NCI-H1105 (cell line): ENCODE measurements around the gene HOXB5.

Source experiments
- DNase-seq: peaks from one replicate; lab custom pipeline; 2025; lab: John Stamatoyannopoulos, UW

HOXB5 gene

DNA sequence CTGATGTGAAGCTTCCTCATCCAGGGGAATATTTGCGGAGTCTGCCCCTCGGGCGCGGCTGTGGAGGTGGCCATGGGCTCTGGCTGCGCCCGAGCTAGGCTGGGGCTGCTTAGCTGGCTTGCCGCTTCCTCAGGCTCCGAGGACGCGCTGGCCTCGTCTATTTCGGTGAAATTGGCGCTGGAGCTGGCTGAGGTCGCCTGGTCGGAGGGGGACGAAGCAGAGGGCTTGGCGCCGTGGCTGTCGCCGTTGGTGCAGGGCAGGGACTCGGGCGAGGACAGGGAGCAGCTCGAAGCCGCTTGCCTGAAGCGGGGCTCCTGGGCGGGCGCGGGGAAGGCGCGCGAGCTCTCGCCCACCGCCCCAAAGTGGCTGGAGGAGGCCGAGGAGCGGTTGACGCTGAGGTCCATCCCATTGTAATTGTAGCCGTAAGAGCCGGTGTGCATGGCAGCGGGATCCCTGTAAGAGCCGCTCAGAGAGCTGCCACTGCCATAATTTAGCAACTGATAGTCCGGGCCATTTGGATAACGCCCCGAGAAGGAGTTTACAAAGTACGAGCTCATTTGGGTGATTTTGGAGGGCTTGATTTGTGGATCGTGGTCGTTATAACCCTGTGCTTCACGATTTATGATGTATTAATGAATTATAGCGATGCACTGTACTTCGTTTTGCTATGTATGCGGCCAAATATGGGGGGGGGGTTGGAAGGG is at the start of gene HOXB5:
HOXB5 (minus strand) TSS at position 654 of the 704 bp plus-strand sequence; CDS start at position 557, 97 bp downstream.
- DNase-seq: peak; percentile 25

DNA sequence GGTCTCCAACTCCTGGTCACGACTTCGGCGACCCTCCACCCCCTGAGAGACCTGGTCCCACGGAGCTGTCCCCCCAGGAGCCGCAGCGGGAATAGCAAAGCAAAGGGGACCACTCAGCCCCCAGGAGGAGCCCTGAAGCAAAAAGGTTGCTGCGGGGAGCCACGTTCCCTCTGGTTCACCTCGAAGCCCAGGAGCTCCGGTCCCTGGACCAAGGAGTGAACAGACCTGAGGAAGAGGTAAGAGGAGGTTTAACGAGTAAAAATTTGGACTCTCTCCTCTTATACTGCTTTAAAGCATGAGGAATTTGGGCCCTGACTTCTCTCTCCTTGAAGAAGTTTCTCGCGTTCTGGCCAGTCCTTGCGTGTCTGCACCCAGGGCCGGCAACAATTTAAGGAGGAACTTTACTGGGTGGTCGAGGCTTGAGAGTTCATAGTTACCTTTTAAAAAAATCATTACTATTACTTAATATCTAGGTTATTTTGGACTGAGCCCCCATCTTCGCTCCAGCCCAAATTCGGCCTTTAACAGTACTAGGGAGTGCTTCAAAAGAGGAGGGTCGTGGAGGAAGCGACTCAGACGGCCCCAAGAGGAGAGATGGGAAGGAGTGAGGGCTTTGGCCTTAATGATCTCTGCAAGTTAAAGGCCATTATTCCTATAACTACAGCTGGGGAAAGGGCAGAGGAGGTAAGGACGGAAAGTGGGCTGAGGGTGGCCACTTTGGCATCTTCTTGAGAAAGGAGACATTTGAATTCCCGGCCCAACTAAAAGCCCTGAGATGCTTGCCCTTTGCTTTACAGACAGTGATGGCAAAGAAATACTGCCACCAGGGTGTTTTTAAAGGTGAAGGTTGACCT is 49.5 kb upstream of the HOXB5 start:
- DNase-seq: no peak

DNA sequence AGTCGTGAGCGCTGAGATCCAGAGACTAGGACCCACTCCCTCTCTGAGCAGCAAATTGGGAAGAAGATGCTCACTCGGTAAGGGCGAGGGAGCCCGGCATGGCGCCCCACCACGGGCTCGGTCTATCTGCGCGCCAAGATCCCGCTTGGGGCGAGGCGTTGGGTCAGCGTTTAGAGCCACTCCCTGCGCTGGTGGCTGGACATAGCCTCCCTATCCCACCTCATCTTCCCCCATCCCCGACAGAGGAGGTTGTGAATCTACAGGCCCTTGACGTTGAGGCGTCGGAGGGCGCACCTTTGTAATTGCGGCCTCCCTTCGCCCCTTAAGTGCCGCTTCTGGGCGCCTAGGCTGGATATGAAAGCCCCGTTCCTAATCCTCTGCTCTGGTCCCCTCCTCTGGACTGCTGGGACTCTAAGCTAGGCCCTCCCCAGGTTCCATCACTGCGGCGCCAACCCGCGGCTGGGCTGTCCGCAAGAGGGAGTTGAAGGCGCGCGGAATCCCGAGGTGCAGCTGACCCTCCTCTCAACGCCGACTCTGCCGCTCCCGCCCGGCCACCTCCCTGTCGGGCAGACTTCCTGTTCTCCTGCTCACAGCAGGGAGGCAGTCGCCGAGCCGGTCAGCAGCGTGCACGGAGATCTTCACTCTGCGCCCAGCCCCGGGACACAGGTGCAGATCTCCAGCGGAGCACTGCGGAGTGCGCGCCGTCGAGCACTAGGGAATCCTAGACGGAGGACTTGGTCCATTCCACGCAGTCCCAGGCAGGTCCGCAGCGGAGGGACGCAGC is 48.7 kb upstream of the HOXB5 start:
- no peak for DNase-seq

DNA sequence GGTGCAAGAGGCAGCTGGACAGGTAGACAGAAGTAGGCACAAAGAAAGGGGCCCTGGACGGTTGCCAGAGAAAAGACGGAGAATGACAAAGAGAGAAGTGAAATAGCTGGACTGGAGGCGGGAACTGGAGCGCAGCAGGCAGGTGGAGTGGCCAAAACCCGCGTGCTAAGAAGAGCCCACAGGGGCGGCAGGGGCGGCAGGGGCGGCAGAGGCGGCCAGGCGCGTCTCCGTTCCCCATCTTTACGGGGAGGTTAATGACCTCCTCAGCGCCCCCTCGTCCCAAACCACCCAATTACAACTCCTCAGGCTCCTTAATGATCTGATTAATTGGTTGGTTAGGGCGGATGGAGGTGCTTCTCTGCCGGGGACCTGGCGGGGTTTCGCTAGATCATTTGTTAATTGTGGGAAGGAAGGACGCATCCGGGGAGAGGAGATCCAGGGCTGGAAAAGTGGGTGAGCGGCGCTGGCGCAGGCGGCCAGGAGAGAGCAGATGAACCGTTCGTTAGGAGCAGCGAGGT is 48.0 kb upstream of the HOXB5 start:
- DNase-seq: no peak

DNA sequence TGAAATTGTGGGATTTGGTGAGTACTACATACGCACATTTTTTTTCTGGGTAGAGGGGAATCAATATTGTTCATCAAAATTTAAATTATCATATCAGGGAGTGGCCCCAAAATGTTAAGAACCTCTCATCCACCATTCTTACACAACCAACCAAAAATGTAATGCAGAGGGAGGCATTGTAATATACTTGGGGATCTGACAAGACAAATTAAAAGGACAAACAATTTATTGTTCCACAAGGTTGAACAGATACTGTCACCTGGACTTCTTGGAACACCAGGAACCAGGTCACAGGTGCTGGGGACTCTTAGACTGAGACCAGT is 47.2 kb upstream of the HOXB5 start:
- no peak for DNase-seq

DNA sequence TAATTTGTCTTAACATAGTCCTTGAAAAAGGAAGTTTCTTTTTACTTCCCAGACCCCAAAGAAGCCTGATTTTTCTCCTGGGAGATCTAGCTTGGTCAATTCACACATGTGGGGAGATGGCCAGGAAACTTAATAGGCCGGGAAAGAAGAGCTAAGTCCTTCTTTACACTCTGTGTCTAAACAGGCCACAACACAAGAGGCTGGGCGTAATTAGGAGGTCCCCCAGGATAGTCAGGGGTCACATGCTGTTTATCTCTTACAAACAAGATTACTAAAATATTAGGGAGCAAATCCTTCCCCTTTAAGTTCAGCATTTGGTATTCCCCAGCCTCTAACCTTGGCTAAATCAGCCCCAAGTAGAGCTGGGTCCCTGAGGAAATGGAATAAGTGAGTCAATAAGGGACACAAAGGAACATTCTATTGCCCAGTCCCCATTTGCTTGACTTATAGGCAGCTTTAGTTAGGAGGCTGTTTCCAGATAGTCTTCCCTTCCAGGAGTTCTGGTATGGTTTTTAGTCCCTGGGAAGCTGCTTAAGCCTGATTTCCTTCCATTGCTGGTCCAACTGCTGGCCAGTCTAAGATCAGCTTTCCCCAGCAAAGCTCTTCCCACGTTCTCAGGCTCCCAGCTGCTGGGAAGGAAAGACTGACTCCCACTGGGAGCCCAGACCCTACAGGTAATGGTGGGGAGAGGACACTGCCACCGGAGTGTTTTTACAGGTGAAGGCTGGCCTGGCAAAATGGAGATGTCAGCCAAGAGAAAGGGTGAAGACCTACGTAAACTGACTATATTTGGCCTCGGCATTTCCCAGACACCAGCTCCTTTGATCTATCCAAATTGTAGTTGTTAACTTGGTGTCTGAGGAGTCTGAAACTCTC is 46.6 kb upstream of the HOXB5 start:
- DNase-seq: no peak

DNA sequence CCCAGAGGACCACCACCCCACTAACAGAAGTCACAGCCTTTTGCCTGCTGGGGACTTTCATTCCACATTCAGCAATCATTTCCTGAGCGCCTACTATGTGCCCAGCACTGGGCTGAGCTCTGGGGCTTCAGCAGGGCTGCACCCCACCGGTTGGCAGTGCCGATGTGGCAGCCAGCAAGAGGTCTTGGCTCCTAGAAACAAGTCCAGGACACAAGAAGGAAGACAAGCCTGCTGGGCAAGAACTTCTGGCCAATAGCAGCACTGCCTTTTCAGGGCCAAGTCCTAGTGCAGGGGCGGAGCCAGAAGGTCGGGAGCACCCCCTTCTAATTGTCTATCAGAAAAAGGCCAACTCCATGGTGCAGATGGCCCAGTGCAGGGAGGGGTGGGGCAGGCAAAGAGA is 45.6 kb upstream of the HOXB5 start:
- DNase-seq: no peak

DNA sequence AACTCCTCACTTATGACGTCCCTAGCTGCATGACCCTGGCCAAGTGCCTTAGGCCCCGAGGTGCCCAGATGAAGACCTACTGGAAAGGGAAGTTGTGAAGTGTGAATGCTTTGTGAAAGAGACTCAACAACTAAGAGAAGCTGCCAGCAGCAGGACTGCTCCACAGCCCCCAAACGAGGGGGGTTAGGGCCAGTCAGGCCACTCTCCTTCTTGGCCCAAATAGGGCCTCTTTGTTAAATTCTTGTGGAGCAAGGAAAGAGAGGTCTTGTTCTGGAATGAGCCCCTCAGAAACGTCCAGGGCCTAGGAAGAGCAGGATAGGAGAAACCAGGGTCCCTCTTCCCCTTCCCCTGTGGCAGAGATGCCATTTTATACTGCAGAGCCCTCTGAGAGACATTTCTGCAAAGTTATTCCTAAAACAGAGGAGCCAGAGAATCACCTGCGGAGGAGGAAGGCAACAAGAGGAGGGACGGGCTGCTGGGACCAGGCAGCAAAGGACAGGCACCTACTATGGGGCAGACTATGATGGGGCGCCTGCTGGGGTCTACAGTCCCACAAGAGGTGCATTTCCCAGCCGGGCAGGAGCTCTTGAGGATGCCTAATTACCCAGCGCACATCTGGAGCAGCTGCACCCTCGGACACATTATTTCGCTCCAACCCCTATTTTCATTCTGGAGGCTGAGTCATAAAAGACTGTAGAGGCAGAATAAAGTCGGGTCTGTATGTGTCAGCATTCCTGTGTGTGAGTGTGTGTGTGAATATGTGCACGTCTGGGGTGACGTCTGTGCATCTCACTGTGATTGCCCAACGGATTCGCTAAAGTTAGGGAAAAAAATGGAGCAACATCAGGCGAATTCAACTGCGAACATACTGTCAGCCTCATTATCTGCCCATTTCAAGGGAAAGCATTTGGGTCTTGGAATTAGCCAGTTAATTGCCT is 44.0 kb upstream of the HOXB5 start:
- no peak for DNase-seq

DNA sequence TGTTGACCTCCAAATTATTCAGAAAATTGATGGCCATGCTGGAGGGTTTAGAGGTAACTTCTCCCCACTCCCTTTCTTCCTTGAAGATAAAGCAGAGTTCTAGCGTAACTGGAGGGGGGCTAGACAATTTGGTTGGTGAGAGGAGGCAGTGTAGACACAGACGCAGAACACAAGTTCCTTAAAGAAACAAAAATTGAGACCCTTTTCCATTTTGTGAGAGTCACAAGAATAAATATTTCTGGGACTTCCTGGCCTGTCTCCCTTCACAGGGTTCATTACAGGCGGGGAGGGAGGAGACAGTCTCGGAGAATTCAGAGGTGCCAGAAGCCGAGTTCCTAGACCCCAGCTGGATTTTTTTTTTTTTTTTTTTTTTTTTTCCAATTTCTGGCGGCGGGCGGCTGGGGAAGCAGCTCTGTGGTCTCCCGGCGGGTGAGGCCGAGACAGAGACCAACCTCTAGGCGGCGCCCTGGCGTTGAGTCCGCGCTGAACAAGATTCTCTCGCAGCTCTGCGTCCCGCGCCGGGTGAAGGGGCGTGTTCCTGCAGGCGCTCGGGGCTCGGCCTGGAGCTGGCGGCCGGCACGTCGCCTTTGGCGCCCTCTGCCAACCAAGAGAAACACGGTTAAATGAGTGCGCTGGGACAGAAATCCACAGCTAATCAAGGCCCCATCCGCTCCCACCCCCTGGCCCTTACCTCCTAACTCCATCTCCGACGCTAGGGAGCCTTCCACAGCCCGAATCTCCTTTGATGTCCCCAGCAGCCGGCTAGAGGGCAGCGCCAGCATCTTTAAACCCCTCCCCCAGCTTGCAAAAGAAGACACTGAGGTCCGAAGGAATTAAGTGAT is 42.8 kb upstream of the HOXB5 start:
- no peak for DNase-seq

DNA sequence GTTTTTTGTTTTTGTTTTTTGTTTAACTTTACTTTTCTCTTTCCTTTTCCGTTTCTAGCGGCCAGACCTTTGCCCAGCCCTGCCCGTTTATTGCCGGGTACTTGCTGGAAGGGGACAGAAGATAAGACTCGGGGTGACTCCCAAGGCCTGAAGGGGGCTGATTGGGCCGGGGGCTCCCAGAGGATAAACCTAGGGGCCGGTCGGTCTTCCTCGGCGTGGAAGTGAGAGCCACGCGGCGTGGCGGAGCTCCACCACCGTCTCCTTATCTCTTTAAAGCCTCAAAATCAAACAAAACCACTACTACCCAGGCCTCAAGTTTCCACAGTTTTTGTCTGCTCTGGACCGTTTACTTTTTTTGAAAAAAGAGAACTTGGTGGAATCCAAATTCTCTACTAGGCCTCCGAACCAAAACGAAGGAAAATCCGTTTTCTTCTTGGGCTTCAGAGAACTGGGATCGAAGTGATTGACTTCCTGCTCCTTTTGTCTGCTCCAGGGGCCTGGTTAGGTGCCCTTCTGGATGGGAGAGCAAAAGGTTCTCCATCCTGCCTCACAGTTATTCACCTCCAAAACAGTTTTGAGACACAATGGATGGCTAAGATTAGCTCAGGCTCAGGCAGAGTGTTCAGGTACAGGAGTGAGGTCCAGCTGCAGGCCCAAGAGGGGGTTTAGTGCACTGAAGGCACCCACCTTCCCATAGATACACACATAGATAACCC is 41.1 kb upstream of the HOXB5 start:
- no peak for DNase-seq

DNA sequence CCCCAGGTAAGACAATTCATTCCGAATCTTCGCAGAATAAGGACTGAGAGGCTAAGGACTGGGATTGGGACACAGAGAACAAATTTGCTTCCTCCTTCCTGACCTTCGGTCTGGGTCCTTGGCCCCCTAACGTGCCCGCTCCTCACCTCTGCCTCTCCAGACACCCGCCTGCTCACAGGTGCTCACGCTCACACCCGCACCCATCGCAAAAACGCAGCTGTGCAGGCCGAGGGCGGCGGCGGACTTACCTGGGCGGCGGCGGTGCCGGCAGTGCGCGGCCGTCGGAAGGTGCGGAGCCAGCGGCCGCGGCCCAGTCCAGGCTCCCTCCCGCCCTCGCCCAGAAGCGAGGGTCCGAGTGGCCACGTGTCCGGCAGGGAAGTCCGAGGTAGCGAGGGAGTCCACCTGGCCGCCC is 39.7 kb upstream of the HOXB5 start:
- DNase-seq: no peak

DNA sequence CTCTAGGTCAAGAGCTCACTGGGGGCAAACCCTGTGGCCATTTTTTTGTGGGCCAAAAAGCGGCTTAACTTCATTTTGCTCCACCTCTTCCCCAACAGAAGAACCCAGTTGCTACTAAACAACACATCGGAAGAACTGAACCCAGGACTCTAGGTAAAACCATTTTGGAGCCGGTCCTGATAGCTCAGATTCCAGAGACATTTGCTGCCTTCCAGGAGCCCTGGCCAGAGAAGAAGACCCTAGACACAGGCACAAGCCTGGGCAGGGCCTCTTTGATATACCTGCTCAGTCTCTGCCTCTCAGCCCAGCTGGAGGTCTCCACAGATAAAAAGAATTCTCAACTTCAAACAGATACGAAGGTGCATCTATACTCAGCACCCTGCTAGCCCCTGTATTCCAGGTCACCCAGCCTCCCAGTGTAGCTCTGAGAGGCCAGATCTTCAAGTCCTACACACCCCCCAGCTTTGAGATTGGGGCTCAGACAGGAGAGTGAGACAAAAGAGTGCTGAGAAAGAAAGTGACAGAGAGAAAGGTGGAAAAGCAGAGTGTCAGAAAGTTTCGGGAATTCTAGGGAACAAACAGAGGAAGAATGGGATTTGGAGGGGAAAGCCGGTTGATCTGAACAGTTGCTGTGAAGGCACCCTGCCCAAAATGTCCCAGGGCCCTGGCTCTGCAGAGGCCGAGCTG is 39.1 kb upstream of the HOXB5 start:
- DNase-seq: no peak

DNA sequence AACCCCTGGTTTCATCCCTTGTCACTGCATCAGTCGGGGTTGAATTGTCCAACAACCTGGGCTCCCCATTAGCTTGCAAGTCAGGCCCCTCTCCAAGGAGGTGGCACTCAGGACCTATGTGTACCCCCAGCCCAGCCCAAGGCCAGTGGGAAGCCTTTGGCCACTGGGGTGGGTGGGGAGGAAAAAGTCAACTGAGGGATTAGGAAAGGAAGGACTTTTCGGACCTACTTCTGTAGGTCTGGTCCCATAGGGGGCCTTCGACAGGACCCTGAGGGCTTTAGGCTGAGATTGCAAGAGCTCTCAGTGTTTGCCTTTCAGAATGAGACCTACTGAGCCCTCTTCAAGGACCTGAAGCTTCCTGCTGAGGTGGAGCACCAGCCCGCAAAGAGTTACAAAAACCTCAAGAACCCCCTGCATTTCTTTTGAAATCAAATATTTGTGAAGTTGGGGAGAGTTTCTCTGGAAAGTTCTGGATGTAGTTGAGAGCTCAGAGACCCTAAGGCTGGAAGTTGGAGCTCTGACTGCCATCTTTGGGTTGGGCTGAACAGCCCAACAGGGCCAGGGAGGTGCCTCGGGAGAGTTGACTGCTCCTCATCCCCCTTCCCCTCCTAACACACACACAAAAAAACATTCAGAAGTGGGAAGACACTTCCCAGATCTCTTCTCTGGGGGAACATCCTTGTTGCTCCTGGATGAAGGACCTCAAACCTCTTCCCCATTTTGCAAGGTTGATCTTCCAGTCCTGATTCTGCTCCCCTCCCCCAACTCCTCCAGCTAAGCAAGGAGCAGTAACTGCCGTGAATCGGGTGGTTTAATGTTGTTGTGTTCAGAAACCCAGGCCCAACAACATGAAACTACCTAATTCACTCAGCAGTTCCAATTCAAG is 38.4 kb upstream of the HOXB5 start:
- no peak for DNase-seq

DNA sequence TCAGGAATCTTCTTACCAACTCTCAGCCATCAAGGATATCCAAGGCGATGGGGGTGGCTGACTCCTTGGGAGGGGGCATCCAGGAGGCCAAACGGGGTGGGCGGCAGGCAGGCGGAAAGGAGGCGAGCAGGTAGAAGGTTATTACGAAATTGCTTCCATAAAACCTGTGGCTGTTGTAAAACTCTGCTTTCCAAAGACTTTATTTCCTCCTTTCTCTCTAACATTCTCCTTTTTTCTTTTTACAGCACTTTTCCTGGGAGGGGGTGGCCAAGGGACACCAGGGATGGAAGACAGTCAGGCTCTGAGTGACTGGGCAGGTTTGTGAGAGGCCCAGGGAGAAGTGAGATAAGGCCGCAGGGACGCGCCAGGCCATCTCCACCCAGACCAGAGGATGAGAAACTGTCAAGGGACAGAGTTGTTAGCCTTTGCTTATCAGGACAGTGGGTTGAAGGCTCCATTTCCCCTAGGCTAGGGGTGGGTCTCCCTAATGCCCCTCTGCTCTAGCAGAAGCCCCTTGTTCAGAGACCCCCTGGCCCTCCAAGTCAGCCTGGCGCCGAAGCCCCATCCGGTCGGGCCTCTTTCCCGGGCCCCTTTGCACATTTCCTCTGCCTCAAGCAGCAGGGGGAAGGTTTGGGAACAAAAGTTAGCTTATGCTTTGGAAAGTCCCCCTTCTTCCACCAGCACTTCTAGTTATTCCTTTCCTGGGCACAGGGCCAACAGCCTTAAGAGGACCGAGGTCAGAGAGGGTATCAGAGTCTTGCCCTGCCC is 37.5 kb upstream of the HOXB5 start:
- no peak for DNase-seq

DNA sequence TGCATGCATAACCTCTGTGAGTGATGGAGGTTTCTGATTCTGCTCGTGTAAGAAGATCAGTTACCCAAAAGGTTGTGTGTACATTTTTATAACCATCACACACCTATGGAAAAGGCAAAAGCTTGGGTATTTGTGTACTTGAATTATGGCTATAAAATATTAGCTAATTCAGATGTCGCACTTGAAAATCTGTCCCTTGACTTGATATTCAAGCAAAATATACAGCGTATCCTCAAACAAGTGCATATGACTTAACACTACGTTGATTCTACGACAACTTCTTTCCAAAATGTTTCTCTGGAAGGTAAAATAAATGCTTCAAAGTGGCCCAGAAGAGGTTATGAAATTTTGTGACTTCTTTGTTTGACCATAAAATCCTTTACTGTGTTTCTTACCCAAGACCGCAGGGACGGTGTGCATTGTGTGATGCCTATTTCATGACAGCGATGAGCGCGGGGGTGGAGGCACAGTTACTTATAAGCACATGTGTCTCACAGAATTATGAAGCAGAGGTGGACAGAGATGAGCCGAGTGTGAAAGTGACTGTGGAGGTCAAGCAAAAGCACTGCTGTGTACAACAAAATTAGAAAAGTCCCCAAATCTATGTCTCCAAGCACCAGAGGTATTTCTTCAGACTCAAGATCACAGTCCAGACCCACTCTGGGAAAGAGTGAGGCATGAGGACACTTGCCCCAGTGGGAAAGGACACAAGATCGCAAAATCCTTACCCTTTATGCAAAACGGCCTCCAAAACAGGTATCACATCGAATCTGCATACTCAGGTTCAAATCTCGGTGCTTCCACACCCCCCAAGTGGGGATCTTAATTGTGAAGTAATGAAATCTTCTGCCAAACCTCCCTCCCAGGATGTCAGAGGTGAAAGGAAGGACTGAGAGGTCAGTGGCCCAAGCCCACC is 36.7 kb upstream of the HOXB5 start:
- no peak for DNase-seq
